AG10803 (cell line): ENCODE results near the gene CLN6.
A peak's percentile ranks its signal among the peaks of the same experiment; 100 is the strongest.

Experiments used
- DNase-seq: peaks from one replicate; pipeline ENCODE4 v3.0.0; 2010; ENCODE audit warnings: low read depth
- H3K4me3 ChIP-seq: 2 replicates; pipeline ENCODE4 v1.5.1; 2011; ENCODE audit warnings: mild to moderate bottlenecking, low read length, control low read depth
- TF ChIP-seq, protein P1 (sequence below): conservative IDR thresholded peaks from 2 replicates; pipeline ENCODE4 v1.5.1; 2011; ENCODE audit warnings: mild to moderate bottlenecking, low read length, control low read depth, inconsistent platforms

CLN6 gene

DNA sequence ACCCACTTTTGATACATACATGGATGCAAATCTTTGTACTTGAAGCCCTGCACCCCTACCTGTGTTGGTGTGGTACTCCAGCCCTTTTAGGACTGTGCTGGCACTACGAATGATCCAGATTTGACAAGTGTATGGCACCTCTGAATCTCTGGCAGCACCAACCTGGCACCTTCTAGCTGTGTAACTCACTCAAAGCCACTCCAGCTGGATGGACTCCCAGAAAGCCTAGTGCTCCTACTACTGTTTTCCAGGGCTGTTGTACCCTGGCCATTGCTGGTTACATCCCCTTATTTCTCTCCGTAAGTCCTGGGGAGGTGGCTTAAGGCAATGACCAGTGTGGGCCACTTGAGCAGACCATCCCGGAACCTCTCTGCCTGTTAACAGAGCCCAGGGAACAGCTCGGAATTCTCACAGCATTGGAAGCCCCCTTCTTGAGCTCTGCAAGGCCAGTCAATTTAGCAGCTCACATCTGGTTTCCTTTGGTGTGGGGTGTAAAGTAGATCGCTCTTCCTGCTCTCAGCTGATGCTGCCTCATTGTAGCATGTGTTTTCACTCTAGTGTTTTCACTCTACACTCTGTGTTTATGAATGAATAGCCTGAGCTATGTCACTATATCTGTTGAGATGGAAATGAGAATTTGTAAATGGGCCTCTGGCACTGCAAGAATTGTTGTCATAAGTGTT is 36.6 kb downstream of the CLN6 start:
- TF ChIP-seq, protein P1, sequence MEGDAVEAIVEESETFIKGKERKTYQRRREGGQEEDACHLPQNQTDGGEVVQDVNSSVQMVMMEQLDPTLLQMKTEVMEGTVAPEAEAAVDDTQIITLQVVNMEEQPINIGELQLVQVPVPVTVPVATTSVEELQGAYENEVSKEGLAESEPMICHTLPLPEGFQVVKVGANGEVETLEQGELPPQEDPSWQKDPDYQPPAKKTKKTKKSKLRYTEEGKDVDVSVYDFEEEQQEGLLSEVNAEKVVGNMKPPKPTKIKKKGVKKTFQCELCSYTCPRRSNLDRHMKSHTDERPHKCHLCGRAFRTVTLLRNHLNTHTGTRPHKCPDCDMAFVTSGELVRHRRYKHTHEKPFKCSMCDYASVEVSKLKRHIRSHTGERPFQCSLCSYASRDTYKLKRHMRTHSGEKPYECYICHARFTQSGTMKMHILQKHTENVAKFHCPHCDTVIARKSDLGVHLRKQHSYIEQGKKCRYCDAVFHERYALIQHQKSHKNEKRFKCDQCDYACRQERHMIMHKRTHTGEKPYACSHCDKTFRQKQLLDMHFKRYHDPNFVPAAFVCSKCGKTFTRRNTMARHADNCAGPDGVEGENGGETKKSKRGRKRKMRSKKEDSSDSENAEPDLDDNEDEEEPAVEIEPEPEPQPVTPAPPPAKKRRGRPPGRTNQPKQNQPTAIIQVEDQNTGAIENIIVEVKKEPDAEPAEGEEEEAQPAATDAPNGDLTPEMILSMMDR: no peak
- no peak overlapping the region for H3K4me3 ChIP-seq
- no peak for DNase-seq

DNA sequence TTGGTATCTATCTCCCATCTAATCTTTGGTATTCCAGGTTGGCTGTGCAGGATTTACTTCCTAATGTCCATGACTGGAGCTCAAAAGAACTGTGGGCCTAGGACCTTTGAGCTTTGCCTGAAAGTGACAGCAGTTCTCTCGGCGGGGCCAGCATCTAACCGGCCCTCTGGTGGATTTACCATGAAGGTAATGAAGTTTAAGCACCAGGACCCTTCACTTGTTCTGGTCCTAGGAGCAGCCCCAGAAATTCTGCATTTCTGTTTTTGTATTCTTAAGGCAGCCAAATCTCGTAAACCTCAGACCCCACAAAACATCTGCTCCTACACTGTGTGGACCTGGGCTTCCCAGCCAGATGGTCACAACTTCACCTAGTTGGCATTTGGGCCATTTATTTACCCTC is 37.4 kb downstream of the CLN6 start:
- DNase-seq: no peak
- TF ChIP-seq, protein P1: no peak
- H3K4me3 ChIP-seq: no peak overlapping the region

DNA sequence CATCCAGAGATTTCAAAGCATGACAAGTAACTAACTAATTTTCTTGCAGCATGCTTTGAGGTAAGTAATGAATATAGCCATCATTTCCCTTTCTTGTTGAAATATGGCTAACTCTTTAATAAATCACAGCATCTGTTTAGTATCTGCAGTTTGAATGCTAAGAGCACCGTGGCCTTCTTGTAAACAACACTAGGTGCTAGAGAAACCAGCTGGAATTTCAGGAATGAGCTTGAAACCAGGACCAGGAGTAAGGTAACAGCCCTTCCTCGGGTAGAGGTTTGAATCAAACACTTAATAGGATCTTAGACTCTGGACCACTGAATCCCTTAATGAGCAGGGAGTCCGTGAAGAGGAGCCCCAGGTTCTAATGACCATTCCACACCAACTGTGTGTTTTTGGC is 38.0 kb downstream of the CLN6 start:
- H3K4me3 ChIP-seq: no peak overlapping the region
- DNase-seq: no peak
- TF ChIP-seq, protein P1: no peak

DNA sequence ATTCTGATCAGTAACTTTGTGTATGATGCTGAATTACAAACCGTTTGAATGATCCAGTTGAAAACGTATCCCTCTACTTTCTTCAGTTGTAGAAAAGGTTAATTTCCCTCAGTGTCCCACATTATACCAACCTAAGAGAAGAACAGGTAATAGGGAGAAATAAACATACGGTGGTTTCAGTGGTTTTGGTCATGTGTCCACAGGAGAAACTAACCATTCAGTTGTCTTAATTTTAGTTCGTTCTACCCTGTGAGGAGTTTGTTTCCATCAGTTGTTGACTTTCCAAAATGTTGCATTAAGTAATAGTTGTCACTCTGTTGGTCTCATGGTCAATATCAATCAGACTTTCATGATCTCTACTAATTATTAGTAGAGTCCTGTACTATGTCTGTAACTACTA is 39.5 kb downstream of the CLN6 start:
- no peak for DNase-seq
- TF ChIP-seq, protein P1: no peak
- H3K4me3 ChIP-seq: no peak overlapping the region

DNA sequence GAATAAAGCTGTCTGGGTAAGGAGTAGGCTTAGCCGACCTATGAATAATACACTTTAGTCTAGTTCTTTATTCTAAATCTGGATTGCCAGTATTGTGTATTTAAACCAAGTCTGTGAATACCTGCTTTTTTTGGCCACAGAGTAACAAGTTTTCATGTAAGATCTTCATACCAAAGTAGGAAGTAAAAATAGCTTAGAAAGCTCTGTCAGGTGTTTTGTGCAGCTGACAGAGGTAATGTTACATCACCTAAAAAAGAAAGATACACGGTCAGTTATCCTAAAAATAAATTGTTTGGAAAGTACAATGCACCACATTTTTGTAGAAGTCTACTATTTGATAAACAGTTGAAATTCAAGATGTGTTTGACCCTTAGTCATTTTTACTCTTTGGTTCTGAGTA is 40.9 kb downstream of the CLN6 start:
- TF ChIP-seq, protein P1: no peak
- no peak overlapping the region for H3K4me3 ChIP-seq
- no peak for DNase-seq

DNA sequence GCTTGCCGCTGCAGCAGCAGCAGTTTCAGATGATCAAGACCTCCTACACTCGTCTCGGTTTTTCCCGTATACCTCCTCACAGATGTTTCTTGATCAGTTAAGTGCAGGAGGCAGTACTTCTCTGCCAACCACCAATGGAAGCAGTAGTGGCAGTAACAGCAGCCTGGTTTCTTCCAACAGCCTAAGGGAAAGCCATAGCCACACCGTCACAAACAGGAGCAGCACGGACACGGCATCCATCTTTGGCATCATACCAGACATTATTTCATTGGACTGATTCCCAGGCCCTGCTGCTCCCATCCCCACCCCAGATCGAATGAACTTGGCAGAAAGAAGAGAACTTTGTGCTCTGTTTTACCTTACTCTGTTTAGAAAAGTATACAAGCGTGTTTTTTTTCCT is 42.0 kb downstream of the CLN6 start:
- peak; percentile 73 for DNase-seq
- TF ChIP-seq, protein P1: no peak
- peak overlapping the region; percentile 15; the same call in 1 of the 2 replicates for H3K4me3 ChIP-seq

DNA sequence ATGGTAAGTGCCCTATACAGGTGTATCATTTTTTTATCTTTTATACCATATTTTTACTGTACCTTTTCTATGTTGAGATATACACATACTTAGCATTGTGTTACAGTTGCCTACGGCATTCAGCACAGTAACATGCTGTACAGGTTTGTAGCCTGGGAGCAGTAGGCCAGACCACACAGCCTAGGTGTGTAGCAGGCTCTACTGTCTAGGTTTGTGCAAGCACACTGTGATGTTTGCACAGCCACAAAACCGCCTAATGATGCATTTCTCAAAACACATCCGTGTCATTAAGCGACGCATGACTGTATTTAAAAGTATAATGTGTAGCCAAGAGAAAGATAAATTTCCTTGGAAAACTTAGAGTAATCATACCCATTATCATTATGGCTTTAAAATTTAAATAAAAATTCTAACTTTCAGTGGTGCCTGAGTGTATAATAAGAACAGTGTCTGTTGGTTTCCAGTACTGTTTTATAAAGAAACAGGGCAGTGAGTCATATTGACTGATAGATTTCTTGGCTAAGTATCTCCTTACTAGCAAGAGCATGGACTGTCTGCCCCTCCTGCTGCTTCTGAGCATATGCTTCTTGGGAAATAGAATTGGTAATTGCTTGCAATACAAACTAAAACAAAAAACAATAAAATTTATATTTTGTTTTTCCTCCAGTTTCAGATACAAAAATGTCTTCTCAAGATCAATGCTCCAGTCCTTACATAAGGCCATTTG is 42.7 kb downstream of the CLN6 start:
- DNase-seq: peak; percentile 82
- no peak overlapping the region for H3K4me3 ChIP-seq
- TF ChIP-seq, protein P1: no peak; the same call in 1 of the 2 replicates
